Aorta (tissue), 5 donors: ENCODE results near the gene SPCS2. TPM values are rescaled to one million over a fixed set of nuclear protein-coding genes. Genes with fewer than 3 reads are reported as not detected.
"Not testable (repeated sequence)": the region's sequence is repeated elsewhere in the genome, so short reads cannot be mapped to it uniquely, and the experiment has no call there.

Source experiments
- ATAC-seq: fragments of 200-7000 bp; cut with Tn5 transposase; one replicate; pipeline ENCODE4 v1.9.1; 2022; ENCODE audit warnings: moderate library complexity; ENCODE audit not compliant: low FRiP score
- DNase-seq, 2 donors: peaks; one replicate each; pipeline ENCODE4 v3.0.0-alpha.2; 2020
- H3K27ac ChIP-seq, 2 donors: one replicate each; pipeline ENCODE4 v1.5.1; 2013; ENCODE audit warnings: low read length in 2 of 2, mild to moderate bottlenecking in 2 of 2, moderate library complexity in 2 of 2, control low read depth in 1 of 2, inconsistent platforms in 1 of 2, low read depth in 1 of 2
- H3K27me3 ChIP-seq, 2 donors: one replicate each; pipeline ENCODE4 v1.6.1; 2013; ENCODE audit warnings: control low read depth in 1 of 2, low read length in 1 of 2, mild to moderate bottlenecking in 1 of 2, moderate library complexity in 1 of 2; ENCODE audit not compliant: insufficient read depth in 2 of 2, control insufficient read depth in 1 of 2
- H3K36me3 ChIP-seq, 2 donors: one replicate each; pipeline ENCODE4 v1.6.1; 2013; ENCODE audit warnings: control low read depth in 1 of 2, low read length in 1 of 2, mild to moderate bottlenecking in 1 of 2; ENCODE audit not compliant: insufficient read depth in 2 of 2, control insufficient read depth in 1 of 2
- H3K4me1 ChIP-seq, 2 donors: one replicate each; pipeline ENCODE4 v1.6.1; 2013; ENCODE audit warnings: low read length in 2 of 2, control low read depth in 1 of 2, mild to moderate bottlenecking in 1 of 2, moderate library complexity in 1 of 2; ENCODE audit not compliant: insufficient read depth in 2 of 2, control insufficient read depth in 1 of 2
- H3K4me3 ChIP-seq, 2 donors: one replicate each; pipeline ENCODE4 v1.5.1; 2013; ENCODE audit warnings: low read length in 2 of 2, control low read depth in 1 of 2, mild to moderate bottlenecking in 1 of 2
- H3K9me3 ChIP-seq: one replicate; pipeline ENCODE4 v1.6.1; 2013; ENCODE audit warnings: mild to moderate bottlenecking, low read length; ENCODE audit not compliant: control insufficient read depth
- WGBS, 2 donors: extraction: QIAGEN DNeasy Blood & Tissue Kit; methylation state at CpG; one replicate each; pipeline ENCODE4 v1.1.7; 2013; 5-methylcytosine and 5-hydroxymethylcytosine counted together
- intact Hi-C, 2 donors: fragments of 100-400 bp; cut with DNase I; formaldehyde crosslinking; loops; one replicate each; pipeline versions ENCODE4 v1.14.2 to v1.15.0; 2022
- polyA plus RNA-seq, 2 donors: library from polyadenylated mRNA; stranded (reverse); fragments of 200-250 nt; gene quantifications; one replicate each; pipeline ENCODE4 v1.2.3, GENCODE V29; 2013
- total RNA-seq, 2 donors: library from RNA; stranded (reverse); fragmentation: NEBNext Ultra II Directional; extraction: Animal tissue kit (Norgen Biotek cat#: 25700); gene quantifications; one replicate each; pipeline ENCODE4 v1.2.1, GENCODE V29; 2021
- donor health status: healthy with polysubstance abuse.
- donor health status: Bipolar disorder and iron deficiency.
- donor health status: DM: no; HTN: no; CAD: no.
- donor health status: DM: no; HTN: no; CAD: no.
- donor health status: DM: yes; HTN: yes; CAD: no.

The SPCS2 gene
- total and polyA plus RNA-seq, 4 donors: 78.1 to 134 (median 123) TPM

- intact Hi-C loops: no loop called here
- H3K36me3 ChIP-seq: peaks cover 0 to 1% of the 10 kb centered on the region in 2 donors
- no peaks in the 10 kb centered on the region for H3K4me1 ChIP-seq
- no peaks in the 10 kb centered on the region for H3K9me3 ChIP-seq
- no peak overlapping the region for H3K27ac ChIP-seq
- H3K4me3 ChIP-seq: no peak overlapping the region
- ATAC-seq: no peak
- 75 to 86% methylated on average over 3 of the region's 3 CpGs for WGBS, 2 donors
- H3K27me3 ChIP-seq: no peaks in the 10 kb centered on the region
- DNase-seq: no peak
Measured at GRCh38 chr11:75000975-75001354, 51.9 kb downstream of the SPCS2 start.

GRCh38 chr11:75001686-75002085 lies 52.6 kb downstream of the SPCS2 start:
- Histone ChIP-seq H3K27me3 (no peaks in the 10 kb centered on the region), H3K27ac (no peak overlapping the region), H3K9me3 (no peaks in the 10 kb centered on the region), H3K4me3 (no peak overlapping the region), H3K4me1 (no peaks in the 10 kb centered on the region), H3K36me3 (peaks cover 0 to 3% of the 10 kb centered on the region in 2 donors)
- intact Hi-C loops: no loop called here
- 95 to 97% methylated on average over 3 of the region's 3 CpGs for WGBS, 2 donors
- ATAC-seq (no peak), DNase-seq (no peak)

GRCh38 chr11:75002516-75002915 lies 53.5 kb downstream of the SPCS2 start:
- DNase-seq (no peak), ATAC-seq (no peak)
- Histone ChIP-seq H3K4me1 (no peaks in the 10 kb centered on the region), H3K27me3 (no peaks in the 10 kb centered on the region), H3K4me3 (no peak overlapping the region), H3K36me3 (peaks cover 0 to 5% of the 10 kb centered on the region in 2 donors), H3K9me3 (no peaks in the 10 kb centered on the region), H3K27ac (no peak overlapping the region)
- intact Hi-C loops: no loop called here
- 97% methylated on average over 1 of the region's 1 CpG for WGBS, 2 donors

GRCh38 chr11:75004215-75004614 lies 55.1 kb downstream of the SPCS2 start:
- H3K4me1 ChIP-seq: no peaks in the 10 kb centered on the region
- WGBS, 2 donors: 86 to 88% methylated on average over 1 of the region's 1 CpG
- intact Hi-C loops: no loop called here

GRCh38 chr11:75011357-75011756 lies 62.3 kb downstream of the SPCS2 start:
- Histone ChIP-seq H3K9me3 (no peaks in the 10 kb centered on the region), H3K4me1 (no peaks in the 10 kb centered on the region), H3K36me3 (peaks cover 0 to 9% of the 10 kb centered on the region in 2 donors), H3K4me3 (no peak overlapping the region), H3K27ac (no peak overlapping the region), H3K27me3 (no peaks in the 10 kb centered on the region)
- intact Hi-C loops: no loop called here
- no peak for ATAC-seq
- WGBS, 2 donors: 79 to 83% methylated on average over 2 of the region's 2 CpGs
- no peak for DNase-seq

More at GRCh38 chr11:75004215-75004614, 55.1 kb downstream of the SPCS2 start:
- Histone ChIP-seq H3K27me3 (no peaks in the 10 kb centered on the region), H3K4me3 (no peak overlapping the region), H3K27ac (no peak overlapping the region), H3K36me3 (peaks cover 0 to 5% of the 10 kb centered on the region in 2 donors), H3K9me3 (no peaks in the 10 kb centered on the region)
- no peak for ATAC-seq
- DNase-seq: no peak

- intact Hi-C loops: no loop called here
- ATAC-seq: no peak
- H3K36me3 ChIP-seq: peaks cover 0 to 6% of the 10 kb centered on the region in 2 donors
- no peaks in the 10 kb centered on the region for H3K4me1 ChIP-seq
- H3K9me3 ChIP-seq: no peaks in the 10 kb centered on the region
- no peak for DNase-seq
- H3K4me3 ChIP-seq: no peak overlapping the region
- WGBS, 2 donors: 91 to 92% methylated on average over 6 of the region's 6 CpGs
- H3K27ac ChIP-seq: no peak overlapping the region
- H3K27me3 ChIP-seq: no peaks in the 10 kb centered on the region
Measured at GRCh38 chr11:75011872-75012271, 62.8 kb downstream of the SPCS2 start.

- intact Hi-C loops: no loop called here
- Histone ChIP-seq H3K27ac (no peak overlapping the region), H3K4me3 (no peak overlapping the region), H3K27me3 (no peaks in the 10 kb centered on the region), H3K9me3 (no peaks in the 10 kb centered on the region), H3K4me1 (no peaks in the 10 kb centered on the region), H3K36me3 (peaks cover 0 to 4% of the 10 kb centered on the region in 2 donors)
- DNase-seq: no peak
- ATAC-seq: no peak
Measured at GRCh38 chr11:75013051-75013450, 64.0 kb downstream of the SPCS2 start.

- Histone ChIP-seq H3K27ac (no peak overlapping the region), H3K27me3 (no peaks in the 10 kb centered on the region), H3K4me3 (no peak overlapping the region), H3K9me3 (no peaks in the 10 kb centered on the region), H3K36me3 (peaks cover 0 to 4% of the 10 kb centered on the region in 2 donors), H3K4me1 (no peaks in the 10 kb centered on the region)
- DNase-seq (no peak), ATAC-seq (no peak)
- 5 to 7% methylated on average over 1 of the region's 1 CpG for WGBS, 2 donors
- intact Hi-C loops: no loop called here
Measured at GRCh38 chr11:75014129-75014528, 65.1 kb downstream of the SPCS2 start.

GRCh38 chr11:75019200-75019599 lies 70.1 kb downstream of the SPCS2 start:
- H3K9me3 ChIP-seq, H3K4me1 ChIP-seq, H3K27me3 ChIP-seq, H3K4me3 ChIP-seq, DNase-seq, intact Hi-C loops, H3K36me3 ChIP-seq, ATAC-seq, H3K27ac ChIP-seq: not testable (repeated sequence)
- WGBS, 2 donors: 96 to 98% methylated on average over 3 of the region's 3 CpGs
